ENCODE data around the gene NOTCH2NLA.
"Not testable (repeated sequence)": the region's sequence is repeated elsewhere in the genome, so short reads cannot be mapped to it uniquely, and the experiment has no call there.

The NOTCH2NLA gene

GRCh38 chr1:146167273-146167672, 61.5 kb downstream of the NOTCH2NLA start:
- DNase-seq = not testable (repeated sequence)

DNA sequence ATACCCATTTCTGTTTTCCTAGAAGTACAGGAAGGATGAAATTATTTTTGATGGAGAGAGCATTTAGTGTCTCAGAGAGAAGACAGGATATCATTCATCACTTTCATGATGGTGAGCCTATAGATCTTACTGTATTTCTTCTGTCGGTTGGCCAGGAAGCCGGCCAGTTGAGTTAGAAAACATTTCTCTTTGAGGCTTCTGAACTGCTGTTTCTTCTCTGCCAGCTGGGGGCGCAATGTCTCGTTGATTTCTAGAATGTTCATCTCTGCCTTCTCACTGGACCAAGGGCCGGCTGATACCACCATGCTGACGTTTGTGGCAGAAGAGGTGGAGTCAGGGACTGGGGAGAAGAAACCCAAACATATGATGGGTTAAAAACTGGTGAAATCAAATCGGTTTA, 84.4 kb downstream of the NOTCH2NLA start, which contains the start of gene NBPF10:
TSS of gene NBPF10 (minus strand) at position 340 of the 400 bp plus-strand sequence. CDS start at position 305, 35 bp downstream.
- not testable (repeated sequence) for DNase-seq
